Measurements from ENCODE around the gene INO80D. TPM values are rescaled to one million over a fixed set of nuclear protein-coding genes. Genes with fewer than 3 reads are reported as not detected.

Gene INO80D
- total and polyA plus RNA-seq, 2 of the 13 experiments (the other 11 are each of a cell fraction or from before 2014, with no cell fraction given), result 7.6 to 7.9 TPM

- TF ChIP-seq ZHX1 (CRISPR knock-in tag; IDR thresholded peaks at IDR 0.05; ENCODE audit: low read depth) (peak; percentile 33; the same call in 1 of the 2 replicates), ZNF703 (CRISPR knock-in tag; IDR thresholded peaks at IDR 0.05; ENCODE audit: borderline replicate concordance) (no peak), ZKSCAN5 (CRISPR knock-in tag; IDR thresholded peaks at IDR 0.05) (no peak), GABPA (IDR thresholded peaks at IDR 0.05; ENCODE audit: low read depth, low read length) (no peak), GABPA (CRISPR knock-in tag; IDR thresholded peaks at IDR 0.05; ENCODE audit: low read depth) (peak; percentile 78), HMGA1 (CRISPR knock-in tag; conservative IDR thresholded peaks at IDR 0.05) (no peak), DPF2 (CRISPR knock-in tag; IDR thresholded peaks at IDR 0.05; ENCODE audit: borderline replicate concordance, low read depth) (0 out of 2 replicates have a peak, but pooled peaks have one; percentile 25), RAD21 (CRISPR knock-in tag; IDR thresholded peaks at IDR 0.05) (no peak), ZFYVE20 (CRISPR knock-in tag; IDR thresholded peaks at IDR 0.05; ENCODE audit: borderline replicate concordance, low read depth) (no peak), KAT8 (CRISPR knock-in tag; IDR thresholded peaks at IDR 0.05) (peak; percentile 30), ZC3H13 (CRISPR knock-in tag; IDR thresholded peaks at IDR 0.05) (no peak), E2F5 (CRISPR knock-in tag; conservative IDR thresholded peaks at IDR 0.05) (no peak), ZNF44 (CRISPR knock-in tag; IDR thresholded peaks at IDR 0.05) (no peak), TEAD3 (CRISPR knock-in tag; optimal IDR thresholded peaks at IDR 0.05; ENCODE audit: borderline replicate concordance) (peak; percentile 9), ZNF749 (CRISPR knock-in tag; IDR thresholded peaks at IDR 0.05; ENCODE audit: borderline replicate concordance) (no peak), NFYB (CRISPR knock-in tag; IDR thresholded peaks at IDR 0.05) (no peak), FOXO4 (CRISPR knock-in tag; conservative IDR thresholded peaks at IDR 0.05) (no peak), ETV5 (CRISPR knock-in tag; IDR thresholded peaks at IDR 0.05; ENCODE audit: borderline replicate concordance) (peak; percentile 93), KDM2A (CRISPR knock-in tag; IDR thresholded peaks at IDR 0.05; ENCODE audit: borderline replicate concordance, low read depth) (peak; percentile 21), RXRA (CRISPR knock-in tag; IDR thresholded peaks at IDR 0.05) (peak; percentile 25; the same call in 1 of the 2 replicates), NCOA2 (CRISPR knock-in tag; IDR thresholded peaks at IDR 0.05) (no peak), CCDC6 (CRISPR knock-in tag; IDR thresholded peaks at IDR 0.05) (no peak), POLR2A (IDR thresholded peaks at IDR 0.05; ENCODE audit: insufficient read depth in 1 of 2, low read depth in 2 of 2, low read length in 2 of 2) (peak; percentile 74 to 87), ZSCAN9 (CRISPR knock-in tag; IDR thresholded peaks at IDR 0.05; ENCODE audit: borderline replicate concordance) (0 out of 2 replicates have a peak, but pooled peaks have one; percentile 12)
- TF ChIP-seq, protein P1, sequence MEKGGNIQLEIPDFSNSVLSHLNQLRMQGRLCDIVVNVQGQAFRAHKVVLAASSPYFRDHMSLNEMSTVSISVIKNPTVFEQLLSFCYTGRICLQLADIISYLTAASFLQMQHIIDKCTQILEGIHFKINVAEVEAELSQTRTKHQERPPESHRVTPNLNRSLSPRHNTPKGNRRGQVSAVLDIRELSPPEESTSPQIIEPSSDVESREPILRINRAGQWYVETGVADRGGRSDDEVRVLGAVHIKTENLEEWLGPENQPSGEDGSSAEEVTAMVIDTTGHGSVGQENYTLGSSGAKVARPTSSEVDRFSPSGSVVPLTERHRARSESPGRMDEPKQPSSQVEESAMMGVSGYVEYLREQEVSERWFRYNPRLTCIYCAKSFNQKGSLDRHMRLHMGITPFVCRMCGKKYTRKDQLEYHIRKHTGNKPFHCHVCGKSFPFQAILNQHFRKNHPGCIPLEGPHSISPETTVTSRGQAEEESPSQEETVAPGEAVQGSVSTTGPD (CRISPR knock-in tag; IDR thresholded peaks at IDR 0.05), result peak; percentile 70; the same call in 1 of the 2 replicates
- TF ChIP-seq, protein P2, sequence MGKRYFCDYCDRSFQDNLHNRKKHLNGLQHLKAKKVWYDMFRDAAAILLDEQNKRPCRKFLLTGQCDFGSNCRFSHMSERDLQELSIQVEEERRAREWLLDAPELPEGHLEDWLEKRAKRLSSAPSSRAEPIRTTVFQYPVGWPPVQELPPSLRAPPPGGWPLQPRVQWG (CRISPR knock-in tag; IDR thresholded peaks at IDR 0.05; ENCODE audit: borderline replicate concordance, low read depth), result no peak
Observed at GRCh38 chr2:206084439-206084869, 1.5 kb downstream of the INO80D start (continued).

Data from HepG2 (cell line).